IPS DF 6.9 (cell line): ENCODE results near the gene EMC10.
A peak's percentile ranks its signal among the peaks of the same experiment; 100 is the strongest.

ENCODE experiments used
- DNase-seq: peaks from one replicate; pipeline ENCODE4 v3.0.0-alpha.2; 2013; ENCODE audit warnings: low read depth, low spot score
- H3K27ac ChIP-seq: one replicate; pipeline ENCODE4 v1.5.1; 2013; ENCODE audit warnings: low read length, control low read depth
- H3K27me3 ChIP-seq: 2 replicates; pipeline ENCODE4 v1.6.1; 2013; ENCODE audit warnings: mild to moderate bottlenecking, low read length; ENCODE audit not compliant: control insufficient read depth, insufficient read depth
- H3K36me3 ChIP-seq: 2 replicates; pipeline ENCODE4 v1.6.1; 2013; ENCODE audit warnings: low read length; ENCODE audit not compliant: control insufficient read depth, insufficient read depth
- H3K4me1 ChIP-seq: 2 replicates; pipeline ENCODE4 v1.6.1; 2013; ENCODE audit warnings: low read length; ENCODE audit not compliant: control insufficient read depth, insufficient read depth
- H3K4me3 ChIP-seq: 2 replicates; pipeline ENCODE4 v1.5.1; 2013; ENCODE audit warnings: mild to moderate bottlenecking, low read length
- H3K9me3 ChIP-seq: 2 replicates; pipeline ENCODE4 v1.6.1; 2013; ENCODE audit warnings: low read length, inconsistent platforms; ENCODE audit not compliant: control insufficient read depth, insufficient read depth
- WGBS: extraction: QIAGEN DNeasy Blood & Tissue Kit; methylation state at CpG from one replicate; pipeline ENCODE4 v1.1.7; 2013; ENCODE audit warnings: mixed read lengths, missing lambda C conversion rate; ENCODE audit not compliant: insufficient read length, insufficient coverage; 5-methylcytosine and 5-hydroxymethylcytosine counted together

EMC10 gene

GRCh38 chr19:50476224-50476906, at the start of gene EMC10, which contains the start of gene GARIN5A:
Gene EMC10, plus strand, starts transcription at chr19:50476507. Its CDS starts 38 bp downstream, at chr19:50476545.
Gene GARIN5A, minus strand, starts transcription at chr19:50476848. Its CDS starts 460 bp downstream, at chr19:50476388.
- H3K4me1 ChIP-seq = no peaks in the 10 kb centered on the region; the same call in 1 of the 2 replicates
- peak within 1 kb of the TSS; percentile 78 for H3K4me3 ChIP-seq
- WGBS = no CpG with 5 or more reads among the region's 58 CpGs
- peaks cover 2% of the 10 kb centered on the region; the same call in 1 of the 2 replicates for H3K36me3 ChIP-seq
- no peak for DNase-seq
- peaks cover 1% of the 10 kb centered on the region; the same call in 1 of the 2 replicates for H3K9me3 ChIP-seq
- no peak within 1 kb of the TSS for H3K27ac ChIP-seq
- H3K27me3 ChIP-seq = no peaks in the 10 kb centered on the region

- H3K36me3 ChIP-seq = no peaks in the 10 kb centered on the region
- H3K9me3 ChIP-seq = no peaks in the 10 kb centered on the region
- no peaks in the 10 kb centered on the region for H3K4me1 ChIP-seq
- DNase-seq = no peak
- WGBS = no CpG with 5 or more reads among the region's 26 CpGs
- no peak overlapping the region for H3K4me3 ChIP-seq
- H3K27me3 ChIP-seq = no peaks in the 10 kb centered on the region
- H3K27ac ChIP-seq = no peak overlapping the region
Observed at GRCh38 chr19:50427318-50427925, 48.9 kb upstream of the EMC10 start.

- no peak for DNase-seq
- Histone ChIP-seq H3K36me3 (no peaks in the 10 kb centered on the region), H3K27me3 (no peaks in the 10 kb centered on the region), H3K4me3 (no peak overlapping the region), H3K4me1 (no peaks in the 10 kb centered on the region; the same call in 1 of the 2 replicates), H3K9me3 (no peaks in the 10 kb centered on the region), H3K27ac (no peak overlapping the region)
- WGBS = no CpG with 5 or more reads among the region's 38 CpGs
Observed at GRCh38 chr19:50427997-50428425, 48.3 kb upstream of the EMC10 start.

GRCh38 chr19:50428772-50429463, 47.4 kb upstream of the EMC10 start:
- no CpG with 5 or more reads among the region's 7 CpGs for WGBS
- no peaks in the 10 kb centered on the region; the same call in 1 of the 2 replicates for H3K4me1 ChIP-seq
- H3K27me3 ChIP-seq = no peaks in the 10 kb centered on the region
- H3K36me3 ChIP-seq = no peaks in the 10 kb centered on the region
- no peaks in the 10 kb centered on the region for H3K9me3 ChIP-seq
- no peak overlapping the region for H3K27ac ChIP-seq
- no peak overlapping the region for H3K4me3 ChIP-seq
- DNase-seq = no peak

- Histone ChIP-seq H3K27ac (no peak overlapping the region), H3K36me3 (no peaks in the 10 kb centered on the region; the same call in 1 of the 2 replicates), H3K4me3 (no peak overlapping the region; the same call in 1 of the 2 replicates), H3K4me1 (no peaks in the 10 kb centered on the region; the same call in 1 of the 2 replicates), H3K27me3 (no peaks in the 10 kb centered on the region), H3K9me3 (no peaks in the 10 kb centered on the region)
- no peak for DNase-seq
- no CpG with 5 or more reads among the region's 13 CpGs for WGBS
Observed at GRCh38 chr19:50430888-50431342, 45.4 kb upstream of the EMC10 start.

GRCh38 chr19:50431343-50432220, 44.7 kb upstream of the EMC10 start:
- H3K36me3 ChIP-seq = no peaks in the 10 kb centered on the region; the same call in 1 of the 2 replicates
- peak; percentile 70 for DNase-seq
- no peaks in the 10 kb centered on the region for H3K27me3 ChIP-seq
- no CpG with 5 or more reads among the region's 54 CpGs for WGBS
- H3K27ac ChIP-seq = no peak overlapping the region
- no peaks in the 10 kb centered on the region for H3K9me3 ChIP-seq
- H3K4me3 ChIP-seq = peak overlapping the region; percentile 39; the same call in 1 of the 2 replicates
- H3K4me1 ChIP-seq = no peaks in the 10 kb centered on the region; the same call in 1 of the 2 replicates

- WGBS = no CpG with 5 or more reads among the region's 40 CpGs
- no peaks in the 10 kb centered on the region; the same call in 1 of the 2 replicates for H3K4me1 ChIP-seq
- no peaks in the 10 kb centered on the region for H3K27me3 ChIP-seq
- H3K9me3 ChIP-seq = no peaks in the 10 kb centered on the region
- H3K27ac ChIP-seq = no peak within 1 kb of the TSS
- peak within 1 kb of the TSS; percentile 34; the same call in 1 of the 2 replicates for H3K4me3 ChIP-seq
- H3K36me3 ChIP-seq = no peaks in the 10 kb centered on the region; the same call in 1 of the 2 replicates
- no peak for DNase-seq
Observed at GRCh38 chr19:50432221-50433028, 43.9 kb upstream of the EMC10 start, which contains the start of gene MYBPC2. Gene MYBPC2, plus strand, starts transcription at chr19:50432892. Its CDS starts 62 bp downstream, at chr19:50432954.

- DNase-seq = no peak
- WGBS = no CpG with 5 or more reads among the region's 19 CpGs
- H3K27me3 ChIP-seq = no peaks in the 10 kb centered on the region
- H3K27ac ChIP-seq = no peak overlapping the region
- no peaks in the 10 kb centered on the region for H3K9me3 ChIP-seq
- no peaks in the 10 kb centered on the region; the same call in 1 of the 2 replicates for H3K36me3 ChIP-seq
- no peaks in the 10 kb centered on the region; the same call in 1 of the 2 replicates for H3K4me1 ChIP-seq
- no peak overlapping the region for H3K4me3 ChIP-seq
Observed at GRCh38 chr19:50433201-50434180, 42.8 kb upstream of the EMC10 start.
